Right lobe of liver (tissue), 4 donors: ENCODE data around the gene RIPK3.

Experiments
- CTCF ChIP-seq, 4 donors: fragments of 200-600 bp in 3 of 4; fragments of 450-650 bp in 1 of 4; IDR thresholded peaks; one replicate each; pipeline versions ENCODE4 v1.5.1 to v1.8.0; 2016 to 2022; ENCODE audit warnings: antibody characterized with exemption in 4 of 4, mild to moderate bottlenecking in 2 of 4
- POLR2A ChIP-seq: fragments of 450-650 bp; IDR thresholded peaks from one replicate; pipeline ENCODE4 v1.6.1; 2017; ENCODE audit warnings: antibody characterized with exemption, mild to moderate bottlenecking
- donor health status: DM: no; HTN: no; CAD: no.
- donor health status: DM: no; HTN: no; CAD: no.
- donor health status: DM: no; HTN: yes; CAD: no.

DNA sequence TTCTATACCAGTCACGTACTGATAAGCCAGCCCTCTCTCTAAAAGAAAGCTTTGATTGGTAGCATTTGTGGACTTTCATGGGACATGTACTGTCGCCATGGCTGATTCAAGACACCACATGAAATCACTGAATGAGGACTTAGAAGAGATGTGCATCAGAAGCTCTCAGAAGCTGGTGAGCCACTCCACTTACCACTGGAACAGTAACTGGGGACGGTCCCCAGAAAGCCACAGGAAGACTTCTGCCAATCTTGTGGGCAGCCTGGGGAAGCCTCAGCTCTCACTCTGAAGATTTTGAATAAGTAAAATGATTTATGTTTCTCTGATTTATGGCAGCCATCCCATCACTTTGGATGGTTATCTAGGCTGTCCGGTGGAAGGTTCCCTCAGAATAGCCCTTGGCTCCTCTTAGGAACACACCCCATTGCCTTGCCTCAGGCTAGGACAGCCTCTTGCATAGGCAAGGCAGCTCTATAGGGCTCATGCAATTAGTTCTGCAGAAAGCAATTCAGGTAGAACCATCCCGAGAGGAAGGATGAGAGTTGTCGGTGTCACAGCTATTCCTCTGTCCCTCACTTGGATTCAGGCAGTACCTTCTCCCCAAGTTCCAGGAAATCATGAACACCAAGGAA is 50.0 kb downstream of the RIPK3 start:
- no peak for TF ChIP-seq POLR2A
- TF ChIP-seq CTCF (IDR thresholded peaks at IDR 0.05) = no peak
